ENCODE data around the gene C12orf54.
"Not testable (repeated sequence)": the region's sequence is repeated elsewhere in the genome, so short reads cannot be mapped to it uniquely, and the experiment has no call there.

C12orf54 gene

GRCh38 chr12:48510111-48510510, 27.8 kb downstream of the C12orf54 start:
- DNase-seq (ENCODE audit: low read depth) = no peak

- DNase-seq (ENCODE audit: low read depth) = no peak
These were observed 30.6 kb downstream of the C12orf54 start for GRCh38 chr12:48512855-48513254.

DNA sequence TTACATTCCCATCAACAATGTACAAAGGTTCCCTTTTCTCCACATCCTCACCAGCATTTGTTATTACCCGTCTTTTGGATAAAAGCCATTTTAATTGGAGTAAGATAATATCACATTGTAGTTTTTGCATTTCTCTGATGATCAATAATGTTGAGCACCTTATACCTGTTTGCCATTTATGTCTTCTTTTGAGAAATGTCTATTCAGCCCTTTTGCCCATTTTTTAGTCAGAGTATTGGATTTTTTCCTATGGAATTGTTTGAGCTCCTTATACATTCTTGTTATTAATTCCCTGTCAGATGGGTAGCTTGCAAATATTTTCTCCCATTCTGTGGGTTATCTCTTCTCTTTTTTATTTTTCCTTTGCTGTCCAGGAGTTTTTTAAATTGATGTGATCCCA, 32.4 kb downstream of the C12orf54 start:
- DNase-seq (ENCODE audit: low read depth) = no peak

DNA sequence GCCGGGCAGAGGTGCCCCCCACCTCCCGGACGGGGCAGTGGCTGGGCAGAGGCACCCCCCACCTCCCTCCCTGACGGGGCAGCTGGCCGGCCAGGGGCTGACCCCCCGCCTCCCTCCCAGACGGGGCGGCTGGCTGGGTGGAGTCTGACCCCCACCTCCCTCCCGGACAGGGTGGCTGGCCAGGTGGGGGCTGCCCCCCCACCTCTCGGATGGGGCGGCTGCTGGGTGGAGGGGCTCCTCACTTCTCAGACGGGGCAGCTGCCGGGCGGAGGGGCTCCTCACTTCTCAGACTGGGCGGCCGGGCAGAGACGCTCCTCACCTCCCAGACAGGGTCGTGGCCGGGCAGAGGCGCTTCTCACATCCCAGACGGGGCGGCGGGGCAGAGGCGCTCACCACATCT, 38.1 kb downstream of the C12orf54 start:
- not testable (repeated sequence) for DNase-seq (ENCODE audit: low read depth)

DNA sequence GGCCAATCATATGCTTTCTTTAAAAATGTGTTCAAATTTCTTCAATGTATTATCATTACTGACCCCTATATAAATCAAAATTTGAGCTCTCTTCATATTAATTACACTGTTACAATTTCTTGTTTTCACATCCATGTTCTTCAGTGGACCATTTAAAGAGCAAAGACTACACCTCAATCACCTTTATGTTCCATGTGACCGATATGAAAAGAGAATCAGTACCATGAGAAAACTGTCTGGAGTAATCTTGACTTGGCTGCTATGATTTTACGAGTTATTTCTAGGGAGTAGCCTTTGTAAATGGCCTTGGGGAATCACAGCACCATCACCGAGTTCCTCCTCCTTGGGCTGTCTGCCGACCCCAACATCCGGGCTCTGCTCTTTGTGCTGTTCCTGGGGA, 43.0 kb downstream of the C12orf54 start, which contains the start of gene OR8S1:
Gene OR8S1, plus strand, starts transcription at position 301 of the 400 bp plus-strand sequence. Its CDS starts 0 bp downstream, at position 301.
- DNase-seq (ENCODE audit: low read depth) = no peak

DNA sequence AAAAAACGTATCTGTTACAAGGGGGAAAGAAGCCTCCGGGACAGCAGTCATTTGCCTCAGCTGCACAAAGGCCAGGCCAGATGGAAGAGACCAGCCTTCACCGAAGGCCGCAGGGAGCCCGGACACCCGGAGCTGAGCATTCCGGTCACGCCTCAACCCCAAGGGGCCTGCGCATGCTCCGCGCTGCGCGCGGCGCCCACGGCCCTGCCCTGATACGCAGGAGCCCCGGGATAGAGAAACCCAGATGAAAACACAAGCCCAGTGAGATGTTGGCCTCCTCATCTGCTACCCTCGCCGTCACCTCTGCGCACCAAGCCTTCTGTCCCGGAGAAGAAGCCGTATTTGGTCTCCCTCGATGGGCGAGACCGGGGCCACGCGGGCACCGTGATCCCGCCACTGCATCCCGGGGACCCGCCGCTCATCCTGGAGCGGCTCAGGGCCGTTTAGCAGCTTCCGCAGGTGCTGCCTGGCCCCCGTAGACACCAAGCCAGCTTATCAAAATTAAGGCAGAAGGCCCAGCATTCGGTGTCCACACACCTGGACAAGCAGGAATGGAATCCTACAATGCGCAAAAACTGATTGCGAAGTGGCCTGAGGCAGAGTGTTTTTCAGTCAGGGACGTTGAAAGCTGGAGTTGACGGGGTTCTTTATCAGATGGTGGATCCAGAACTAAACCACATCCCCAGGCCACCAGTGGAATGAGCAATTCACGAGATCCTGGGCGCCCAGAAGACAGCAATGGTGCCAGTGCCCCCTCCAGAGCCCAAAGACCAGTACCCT, 45.8 kb downstream of the C12orf54 start:
- no peak for DNase-seq (ENCODE audit: low read depth)

- DNase-seq (ENCODE audit: low read depth) = no peak
These were observed 50.3 kb downstream of the C12orf54 start for GRCh38 chr12:48532601-48533000.

GRCh38 chr12:48536602-48537001, 54.3 kb downstream of the C12orf54 start:
- no peak for DNase-seq (ENCODE audit: low read depth)

- peak; percentile 2 for DNase-seq (ENCODE audit: low read depth)
These were observed 60.1 kb downstream of the C12orf54 start for GRCh38 chr12:48542300-48542928.

DNA sequence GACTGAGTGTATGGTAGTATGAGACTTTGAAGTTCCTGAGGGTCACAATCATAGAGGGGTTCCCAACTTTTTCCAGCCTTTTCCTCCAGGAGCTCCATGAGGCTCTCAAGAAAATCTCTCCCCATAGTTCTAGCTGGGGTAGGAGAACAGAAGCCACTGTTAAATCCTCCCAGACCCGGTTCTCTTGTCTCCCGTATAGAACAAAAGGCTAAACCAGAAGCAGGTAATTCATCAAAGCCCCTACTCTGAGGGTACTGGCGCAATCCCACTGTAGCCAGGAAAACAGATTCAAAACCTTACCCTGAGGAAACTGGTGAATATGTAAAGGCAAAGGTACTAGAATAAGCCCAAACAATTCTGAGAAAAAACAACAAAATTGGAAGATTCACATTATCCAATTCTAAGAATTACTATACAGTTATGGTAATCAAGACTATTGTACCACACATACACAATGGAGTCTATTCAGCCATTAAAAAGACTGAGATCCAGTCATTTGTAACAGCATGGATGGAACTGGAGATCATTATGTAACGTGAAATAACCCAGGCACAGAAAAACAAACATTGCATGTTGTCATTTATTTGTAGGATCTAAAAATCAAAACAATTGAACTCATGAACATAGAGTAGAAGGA, 63.7 kb downstream of the C12orf54 start:
- DNase-seq (ENCODE audit: low read depth) = no peak

All from stimulated activated CD8-positive, alpha-beta memory T cell treated with anti-CD3 and anti-CD28 coated beads, Interleukin-12 subunit alpha, Interleukin-12 subunit beta, amount 100 ng/mL, for 1 hour (primary cell).